ENCODE data around the gene MT1B.
"Not testable (repeated sequence)": the region's sequence is repeated elsewhere in the genome, so short reads cannot be mapped to it uniquely, and the experiment has no call there.

The MT1B gene

GRCh38 chr16:56667581-56668571, 16.2 kb downstream of the MT1B start, which contains the start of gene MT1G:
Gene MT1G (minus strand): TSS chr16:56668065. CDS start chr16:56667993, 72 bp downstream.
- no peak within 1 kb of the TSS for H3K27ac ChIP-seq
- no peak for TF ChIP-seq CTCF (conservative IDR thresholded peaks at IDR 0.05)

- no peak for TF ChIP-seq CTCF (conservative IDR thresholded peaks at IDR 0.05)
- H3K27ac ChIP-seq = no peak within 1 kb of the TSS
Measured at GRCh38 chr16:56669005-56669839, 17.5 kb downstream of the MT1B start, which contains the start of gene MT1H. Gene MT1H (plus strand): TSS chr16:56669814. CDS start chr16:56669885, 71 bp downstream.

- no peak overlapping the region for H3K27ac ChIP-seq
- no peak for TF ChIP-seq CTCF (conservative IDR thresholded peaks at IDR 0.05)
Measured at GRCh38 chr16:56669840-56670619, 18.3 kb downstream of the MT1B start.

- no peak for TF ChIP-seq CTCF (conservative IDR thresholded peaks at IDR 0.05)
- no peak overlapping the region for H3K27ac ChIP-seq
Measured at GRCh38 chr16:56670620-56670934, 18.9 kb downstream of the MT1B start.

GRCh38 chr16:56671691-56672090, 20.0 kb downstream of the MT1B start:
- H3K27ac ChIP-seq = not testable (repeated sequence)

- not testable (repeated sequence) for H3K27ac ChIP-seq
Measured at GRCh38 chr16:56672171-56672570, 20.5 kb downstream of the MT1B start.

DNA sequence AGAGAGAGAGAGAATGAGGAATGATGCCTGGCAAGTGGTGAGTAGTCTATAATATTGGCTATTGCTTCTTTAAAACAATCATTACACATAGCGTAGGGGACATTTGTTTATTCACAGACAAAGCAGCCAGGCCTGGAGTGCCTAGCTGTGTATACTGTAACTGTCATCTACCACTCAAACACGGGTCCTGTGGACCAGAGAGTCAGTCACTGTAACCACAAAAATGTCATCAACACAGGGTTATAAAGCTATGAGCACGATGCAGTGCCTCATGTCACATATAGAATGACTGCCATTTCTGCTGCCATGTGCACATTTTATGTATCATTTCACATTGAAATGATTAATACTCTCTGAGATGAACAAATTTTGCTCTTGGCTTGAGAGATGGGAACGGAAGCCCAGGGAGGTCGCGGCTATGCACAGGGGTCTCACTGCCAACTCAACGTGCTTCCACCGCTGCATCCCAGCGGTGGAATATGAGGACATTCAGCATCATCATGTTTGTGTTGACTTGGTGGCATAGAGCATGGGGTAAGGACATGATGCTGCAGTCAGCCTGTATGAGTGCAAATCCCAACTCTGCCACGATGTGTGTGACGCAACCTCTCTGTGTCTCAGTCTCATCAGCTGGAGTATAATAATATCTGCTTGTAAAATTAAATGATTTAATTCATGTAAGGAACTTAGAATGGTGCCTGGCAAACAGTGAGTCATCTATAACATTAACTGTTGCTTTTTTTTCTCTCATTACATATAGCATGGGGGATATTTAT, 21.3 kb downstream of the MT1B start:
- H3K27ac ChIP-seq = no peak overlapping the region
- TF ChIP-seq CTCF (conservative IDR thresholded peaks at IDR 0.05) = no peak

All from VCaP (cell line).